NCI-H526 treated with DMSO at 0.1 percent for 48 hours (cell line): ENCODE measurements around the gene KCNMB3.

Experiments
- DNase-seq: peaks from one replicate; lab custom pipeline; 2025; lab: John Stamatoyannopoulos, UW

The KCNMB3 gene

GRCh38 chr3:179196098-179196497, 54.8 kb downstream of the KCNMB3 start:
- DNase-seq, result no peak

GRCh38 chr3:179194931-179195330, 56.0 kb downstream of the KCNMB3 start:
- DNase-seq, result no peak
